A549 (cell line): ENCODE measurements around the gene CPED1.

Experiments used
- BHLHE40 ChIP-seq: IDR thresholded peaks from 2 replicates; pipeline ENCODE4 v1.6.1; 2012; ENCODE audit warnings: low read depth, low read length, inconsistent platforms
- CHD2 ChIP-seq: fragments of 150-350 bp; IDR thresholded peaks from 2 replicates; pipeline ENCODE4 v1.6.1; 2014; ENCODE audit warnings: low read length; ENCODE audit not compliant: partially characterized antibody
- CHD4 ChIP-seq: fragments of 200-600 bp; sonication (generic); IDR thresholded peaks from 2 replicates; pipeline ENCODE4 v1.6.1; 2016; ENCODE audit warnings: antibody characterized with exemption, mild to moderate bottlenecking, borderline replicate concordance
- EP300 ChIP-seq, 2 experiments: fragments of >200 bp; sonication (Bioruptor Twin); formaldehyde crosslinking; IDR thresholded peaks; 2 replicates in 1 of 2; 3 replicates in 1 of 2; pipeline ENCODE4 v1.6.1; 2016 to 2017
- GATA3 ChIP-seq: IDR thresholded peaks from 2 replicates; pipeline ENCODE4 v1.6.1; 2012; ENCODE audit warnings: borderline replicate concordance
- JUN ChIP-seq, 2 experiments: fragments of >200 bp; sonication (Bioruptor Twin); formaldehyde crosslinking; IDR thresholded peaks; 2 replicates in 1 of 2; 3 replicates in 1 of 2; pipeline ENCODE4 v1.6.1; 2016 to 2017
- MYC ChIP-seq: IDR thresholded peaks from 2 replicates; pipeline ENCODE4 v1.6.1; 2012; ENCODE audit warnings: mild to moderate bottlenecking, inconsistent platforms, low read length, improper control_type of control experiment, borderline replicate concordance
- NFE2L2 ChIP-seq: fragments of 150-350 bp; conservative IDR thresholded peaks from 2 replicates; pipeline ENCODE4 v1.6.1; 2014; ENCODE audit warnings: low read length
- POLR2A ChIP-seq: IDR thresholded peaks from 2 replicates; pipeline ENCODE4 v1.6.1; 2012; ENCODE audit warnings: mild to moderate bottlenecking, low read length
- ZFP36 ChIP-seq: fragments of 450-650 bp; IDR thresholded peaks from 2 replicates; pipeline ENCODE4 v1.6.1; 2014; ENCODE audit warnings: borderline replicate concordance; ENCODE audit not compliant: partially characterized antibody
- TF ChIP-seq, protein P1 (sequence below): fragments of >200 bp; sonication (Bioruptor Twin); formaldehyde crosslinking; IDR thresholded peaks from 3 replicates; pipeline ENCODE4 v1.5.1; 2016
- TF ChIP-seq, protein P2 (sequence below): fragments of 150-350 bp; IDR thresholded peaks from 2 replicates; pipeline ENCODE4 v1.6.1; 2014; ENCODE audit warnings: low read depth, mild to moderate bottlenecking, low read length
- TF ChIP-seq, protein P3 (sequence below): fragments of 450-650 bp; IDR thresholded peaks from 2 replicates; pipeline ENCODE4 v1.6.1; 2014; ENCODE audit warnings: antibody characterized with exemption

DNA sequence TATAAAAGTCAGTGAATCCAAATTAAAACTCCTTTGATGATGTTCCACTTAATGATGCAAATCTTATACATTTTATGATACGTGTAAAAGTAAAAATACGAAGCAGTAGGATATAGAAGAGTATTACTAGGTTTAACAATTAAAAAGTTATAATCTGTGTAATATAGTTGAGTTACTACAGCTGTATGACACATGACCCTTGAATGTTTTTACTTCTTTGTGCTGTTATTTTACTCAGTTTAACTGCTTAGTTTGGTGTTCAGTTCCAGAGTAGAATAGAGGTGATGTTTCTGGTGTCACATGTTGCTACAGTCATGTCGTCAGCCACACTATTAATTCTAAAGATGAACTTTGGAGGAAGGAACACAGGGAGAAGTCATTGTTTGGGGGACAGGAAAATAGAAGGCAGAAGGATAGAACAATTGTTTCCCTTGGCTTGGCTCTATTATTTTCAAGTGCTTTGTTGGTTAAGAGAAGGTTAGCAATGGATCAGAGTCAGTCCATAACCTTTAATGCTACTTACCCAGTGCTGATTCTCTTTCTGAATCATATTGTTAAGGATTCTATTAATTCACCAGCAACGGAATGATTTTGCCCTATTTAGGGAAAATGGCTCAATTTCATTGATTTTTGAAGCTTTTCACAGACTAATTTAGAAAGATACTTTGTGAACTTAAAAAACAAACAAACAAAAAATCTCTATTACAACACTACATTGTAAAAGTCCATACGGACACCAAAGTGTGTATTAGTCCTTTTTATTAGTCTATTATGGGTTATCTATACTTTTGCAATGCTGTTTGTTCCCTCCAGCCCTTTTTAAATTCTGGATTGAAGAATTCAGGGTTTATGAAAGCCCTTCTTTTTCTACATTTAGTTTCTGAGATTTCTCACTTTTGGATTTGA lies 73.4 kb downstream of the CPED1 start:
- TF ChIP-seq BHLHE40 (no peak), CHD2 (no peak), NFE2L2 (no peak), GATA3 (no peak), POLR2A (no peak), JUN (IDR thresholded peaks at IDR 0.05) (no peak), ZFP36 (no peak), EP300 (IDR thresholded peaks at IDR 0.05) (no peak), MYC (no peak), CHD4 (no peak)
- TF ChIP-seq, protein P1, sequence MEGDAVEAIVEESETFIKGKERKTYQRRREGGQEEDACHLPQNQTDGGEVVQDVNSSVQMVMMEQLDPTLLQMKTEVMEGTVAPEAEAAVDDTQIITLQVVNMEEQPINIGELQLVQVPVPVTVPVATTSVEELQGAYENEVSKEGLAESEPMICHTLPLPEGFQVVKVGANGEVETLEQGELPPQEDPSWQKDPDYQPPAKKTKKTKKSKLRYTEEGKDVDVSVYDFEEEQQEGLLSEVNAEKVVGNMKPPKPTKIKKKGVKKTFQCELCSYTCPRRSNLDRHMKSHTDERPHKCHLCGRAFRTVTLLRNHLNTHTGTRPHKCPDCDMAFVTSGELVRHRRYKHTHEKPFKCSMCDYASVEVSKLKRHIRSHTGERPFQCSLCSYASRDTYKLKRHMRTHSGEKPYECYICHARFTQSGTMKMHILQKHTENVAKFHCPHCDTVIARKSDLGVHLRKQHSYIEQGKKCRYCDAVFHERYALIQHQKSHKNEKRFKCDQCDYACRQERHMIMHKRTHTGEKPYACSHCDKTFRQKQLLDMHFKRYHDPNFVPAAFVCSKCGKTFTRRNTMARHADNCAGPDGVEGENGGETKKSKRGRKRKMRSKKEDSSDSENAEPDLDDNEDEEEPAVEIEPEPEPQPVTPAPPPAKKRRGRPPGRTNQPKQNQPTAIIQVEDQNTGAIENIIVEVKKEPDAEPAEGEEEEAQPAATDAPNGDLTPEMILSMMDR, result no peak
- TF ChIP-seq, protein P2, sequence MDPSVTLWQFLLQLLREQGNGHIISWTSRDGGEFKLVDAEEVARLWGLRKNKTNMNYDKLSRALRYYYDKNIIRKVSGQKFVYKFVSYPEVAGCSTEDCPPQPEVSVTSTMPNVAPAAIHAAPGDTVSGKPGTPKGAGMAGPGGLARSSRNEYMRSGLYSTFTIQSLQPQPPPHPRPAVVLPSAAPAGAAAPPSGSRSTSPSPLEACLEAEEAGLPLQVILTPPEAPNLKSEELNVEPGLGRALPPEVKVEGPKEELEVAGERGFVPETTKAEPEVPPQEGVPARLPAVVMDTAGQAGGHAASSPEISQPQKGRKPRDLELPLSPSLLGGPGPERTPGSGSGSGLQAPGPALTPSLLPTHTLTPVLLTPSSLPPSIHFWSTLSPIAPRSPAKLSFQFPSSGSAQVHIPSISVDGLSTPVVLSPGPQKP, result no peak
- TF ChIP-seq, protein P3, sequence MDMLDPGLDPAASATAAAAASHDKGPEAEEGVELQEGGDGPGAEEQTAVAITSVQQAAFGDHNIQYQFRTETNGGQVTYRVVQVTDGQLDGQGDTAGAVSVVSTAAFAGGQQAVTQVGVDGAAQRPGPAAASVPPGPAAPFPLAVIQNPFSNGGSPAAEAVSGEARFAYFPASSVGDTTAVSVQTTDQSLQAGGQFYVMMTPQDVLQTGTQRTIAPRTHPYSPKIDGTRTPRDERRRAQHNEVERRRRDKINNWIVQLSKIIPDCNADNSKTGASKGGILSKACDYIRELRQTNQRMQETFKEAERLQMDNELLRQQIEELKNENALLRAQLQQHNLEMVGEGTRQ, result no peak
